Uterus (tissue), 4 donors: ENCODE results near the gene NRXN2. TPM values are rescaled to one million over a fixed set of nuclear protein-coding genes. Genes with fewer than 3 reads are reported as not detected.
A peak's percentile ranks its signal among the peaks of the same experiment; 100 is the strongest.

Experiments
- DNase-seq, 2 donors: peaks; one replicate each; pipeline ENCODE4 v3.0.0-alpha.2; 2019 to 2020
- H3K27ac ChIP-seq, 2 donors: fragments of 200-600 bp; sonication (generic); 1 replicate in 1 of 2; 2 replicates in 1 of 2; pipeline ENCODE4 v1.5.1; 2016 to 2018
- H3K27me3 ChIP-seq, 2 donors: fragments of 200-600 bp; sonication (generic); one replicate each; pipeline ENCODE4 v1.5.1; 2018 to 2019; ENCODE audit warnings: control low read depth in 1 of 2
- H3K36me3 ChIP-seq, 2 donors: fragments of 200-600 bp; sonication (generic); one replicate each; pipeline ENCODE4 v1.5.1; 2019; ENCODE audit warnings: control low read depth in 1 of 2
- H3K4me1 ChIP-seq, 2 donors: fragments of 200-600 bp; sonication (generic); one replicate each; pipeline ENCODE4 v1.5.1; 2018 to 2019; ENCODE audit warnings: control low read depth in 1 of 2
- H3K4me3 ChIP-seq, 2 donors: fragments of 200-600 bp; sonication (generic); 1 replicate in 1 of 2; 2 replicates in 1 of 2; pipeline ENCODE4 v1.5.1; 2018 to 2019; ENCODE audit warnings: mild to moderate bottlenecking in 1 of 2
- H3K9me3 ChIP-seq, 2 donors: fragments of 200-600 bp; sonication (generic); one replicate each; pipeline ENCODE4 v1.5.1; 2019; ENCODE audit warnings: control low read depth in 1 of 2
- CTCF ChIP-seq, 4 experiments: fragments of 200-600 bp in 2 of 4; fragments of 450-650 bp in 2 of 4; sonication (generic) in 2 of 4; IDR thresholded peaks; one replicate each; pipeline ENCODE4 v1.5.1; 2016 to 2019; ENCODE audit warnings: antibody characterized with exemption in 4 of 4, mild to moderate bottlenecking in 2 of 4, moderate library complexity in 1 of 4
- POLR2A ChIP-seq, 2 donors: fragments of 450-650 bp; IDR thresholded peaks; one replicate each; pipeline ENCODE4 v1.6.1; 2016; ENCODE audit warnings: antibody characterized with exemption in 2 of 2, mild to moderate bottlenecking in 1 of 2, moderate library complexity in 1 of 2
- intact Hi-C: fragments of 100-400 bp; cut with DNase I; formaldehyde crosslinking; loops from one replicate; pipeline ENCODE4 v1.15.1; 2023; ENCODE audit warnings: low total_unique reads
- total RNA-seq, 4 donors: library from RNA; depleted of rRNA in 3 of 4; stranded (reverse); fragments of >200 nt in 3 of 4; gene quantifications; one replicate each; pipeline versions ENCODE4 v1.1.0 to v1.2.4, GENCODE V29; 2014 to 2023
- donor health status: DM: yes; HTN: yes; CAD: no.

NRXN2 gene
- total RNA-seq, 4 donors from 2014 or later: 0.88 to 48.4 (median 12.6) TPM

- H3K9me3 ChIP-seq: no peaks in the 10 kb centered on the region
- no peaks in the 10 kb centered on the region for H3K36me3 ChIP-seq
- no peaks in the 10 kb centered on the region for H3K27me3 ChIP-seq
- intact Hi-C loops: no loop called here
- TF ChIP-seq CTCF (IDR thresholded peaks at IDR 0.05): no peak
- H3K4me3 ChIP-seq: peak overlapping the region; percentile 21 to 34
- H3K4me1 ChIP-seq: peaks cover 0 to 8% of the 10 kb centered on the region in 2 donors
- peak overlapping the region in 1 of 2 donors; percentile 34 for H3K27ac ChIP-seq
- DNase-seq: peak in 1 of 2 donors; percentile 41
Observed at GRCh38 chr11:64638018-64638665, 84.9 kb downstream of the NRXN2 start.

- H3K4me1 ChIP-seq: peaks cover 0 to 8% of the 10 kb centered on the region in 2 donors
- peak overlapping the region; percentile 21 to 34 for H3K4me3 ChIP-seq
Observed at GRCh38 chr11:64637334-64638017, 85.5 kb downstream of the NRXN2 start.

GRCh38 chr11:64633555-64634159 lies 89.3 kb downstream of the NRXN2 start:
- Histone ChIP-seq H3K4me3 (no peak overlapping the region), H3K36me3 (no peaks in the 10 kb centered on the region), H3K9me3 (no peaks in the 10 kb centered on the region), H3K4me1 (peaks cover 0 to 8% of the 10 kb centered on the region in 2 donors), H3K27me3 (no peaks in the 10 kb centered on the region), H3K27ac (no peak overlapping the region)
- no peak for DNase-seq
- TF ChIP-seq POLR2A (IDR thresholded peaks at IDR 0.05) (no peak), CTCF (IDR thresholded peaks at IDR 0.05) (no peak)
- intact Hi-C loops: no loop called here

More at GRCh38 chr11:64637334-64638017, 85.5 kb downstream of the NRXN2 start:
- no peaks in the 10 kb centered on the region for H3K9me3 ChIP-seq
- H3K27ac ChIP-seq: peak overlapping the region in 1 of 2 donors; percentile 34
- intact Hi-C loops: no loop called here
- no peak for DNase-seq
- no peaks in the 10 kb centered on the region for H3K36me3 ChIP-seq
- no peak for TF ChIP-seq POLR2A (IDR thresholded peaks at IDR 0.05)
- TF ChIP-seq CTCF (IDR thresholded peaks at IDR 0.05): no peak
- H3K27me3 ChIP-seq: no peaks in the 10 kb centered on the region

- Histone ChIP-seq H3K36me3 (no peaks in the 10 kb centered on the region), H3K27ac (no peak overlapping the region), H3K9me3 (no peaks in the 10 kb centered on the region), H3K4me3 (no peak overlapping the region), H3K27me3 (no peaks in the 10 kb centered on the region), H3K4me1 (no peaks in the 10 kb centered on the region)
- TF ChIP-seq CTCF (IDR thresholded peaks at IDR 0.05): no peak
- no peak for TF ChIP-seq POLR2A (IDR thresholded peaks at IDR 0.05)
- intact Hi-C loops: no loop called here
- DNase-seq: no peak
Observed at GRCh38 chr11:64632654-64633053, 90.3 kb downstream of the NRXN2 start.

GRCh38 chr11:64632237-64632636 lies 90.8 kb downstream of the NRXN2 start:
- H3K4me1 ChIP-seq: no peaks in the 10 kb centered on the region
- H3K4me3 ChIP-seq: no peak overlapping the region
- TF ChIP-seq POLR2A (IDR thresholded peaks at IDR 0.05): no peak
- no peak for TF ChIP-seq CTCF (IDR thresholded peaks at IDR 0.05)
- no peak for DNase-seq
- no peaks in the 10 kb centered on the region for H3K27me3 ChIP-seq
- H3K27ac ChIP-seq: no peak overlapping the region
- no peaks in the 10 kb centered on the region for H3K36me3 ChIP-seq
- no peaks in the 10 kb centered on the region for H3K9me3 ChIP-seq
- intact Hi-C loops: no loop called here
